ENCODE data around the gene ZNF135. TPM values are rescaled to one million over a fixed set of nuclear protein-coding genes. Genes with fewer than 3 reads are reported as not detected.

Gene ZNF135
- total and polyA plus RNA-seq, 2 of the 13 experiments (the other 11 are each of a cell fraction or from before 2014, with no cell fraction given) = not detected

- TF ChIP-seq, protein P1, sequence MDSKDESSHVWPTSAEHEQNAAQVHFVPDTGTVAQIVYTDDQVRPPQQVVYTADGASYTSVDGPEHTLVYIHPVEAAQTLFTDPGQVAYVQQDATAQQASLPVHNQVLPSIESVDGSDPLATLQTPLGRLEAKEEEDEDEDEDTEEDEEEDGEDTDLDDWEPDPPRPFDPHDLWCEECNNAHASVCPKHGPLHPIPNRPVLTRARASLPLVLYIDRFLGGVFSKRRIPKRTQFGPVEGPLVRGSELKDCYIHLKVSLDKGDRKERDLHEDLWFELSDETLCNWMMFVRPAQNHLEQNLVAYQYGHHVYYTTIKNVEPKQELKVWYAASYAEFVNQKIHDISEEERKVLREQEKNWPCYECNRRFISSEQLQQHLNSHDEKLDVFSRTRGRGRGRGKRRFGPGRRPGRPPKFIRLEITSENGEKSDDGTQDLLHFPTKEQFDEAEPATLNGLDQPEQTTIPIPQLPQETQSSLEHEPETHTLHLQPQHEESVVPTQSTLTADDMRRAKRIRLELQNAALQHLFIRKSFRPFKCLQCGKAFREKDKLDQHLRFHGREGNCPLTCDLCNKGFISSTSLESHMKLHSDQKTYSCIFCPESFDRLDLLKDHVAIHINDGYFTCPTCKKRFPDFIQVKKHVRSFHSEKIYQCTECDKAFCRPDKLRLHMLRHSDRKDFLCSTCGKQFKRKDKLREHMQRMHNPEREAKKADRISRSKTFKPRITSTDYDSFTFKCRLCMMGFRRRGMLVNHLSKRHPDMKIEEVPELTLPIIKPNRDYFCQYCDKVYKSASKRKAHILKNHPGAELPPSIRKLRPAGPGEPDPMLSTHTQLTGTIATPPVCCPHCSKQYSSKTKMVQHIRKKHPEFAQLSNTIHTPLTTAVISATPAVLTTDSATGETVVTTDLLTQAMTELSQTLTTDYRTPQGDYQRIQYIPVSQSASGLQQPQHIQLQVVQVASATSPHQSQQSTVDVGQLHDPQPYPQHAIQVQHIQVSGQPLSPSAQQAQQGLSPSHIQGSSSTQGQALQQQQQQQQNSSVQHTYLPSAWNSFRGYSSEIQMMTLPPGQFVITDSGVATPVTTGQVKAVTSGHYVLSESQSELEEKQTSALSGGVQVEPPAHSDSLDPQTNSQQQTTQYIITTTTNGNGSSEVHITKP (CRISPR knock-in tag; IDR thresholded peaks at IDR 0.05; ENCODE audit: low read depth) = no peak
- TF ChIP-seq, protein P2, sequence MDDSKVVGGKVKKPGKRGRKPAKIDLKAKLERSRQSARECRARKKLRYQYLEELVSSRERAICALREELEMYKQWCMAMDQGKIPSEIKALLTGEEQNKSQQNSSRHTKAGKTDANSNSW (CRISPR knock-in tag; IDR thresholded peaks at IDR 0.05; ENCODE audit: borderline replicate concordance) = no peak
- TF ChIP-seq, protein P3, sequence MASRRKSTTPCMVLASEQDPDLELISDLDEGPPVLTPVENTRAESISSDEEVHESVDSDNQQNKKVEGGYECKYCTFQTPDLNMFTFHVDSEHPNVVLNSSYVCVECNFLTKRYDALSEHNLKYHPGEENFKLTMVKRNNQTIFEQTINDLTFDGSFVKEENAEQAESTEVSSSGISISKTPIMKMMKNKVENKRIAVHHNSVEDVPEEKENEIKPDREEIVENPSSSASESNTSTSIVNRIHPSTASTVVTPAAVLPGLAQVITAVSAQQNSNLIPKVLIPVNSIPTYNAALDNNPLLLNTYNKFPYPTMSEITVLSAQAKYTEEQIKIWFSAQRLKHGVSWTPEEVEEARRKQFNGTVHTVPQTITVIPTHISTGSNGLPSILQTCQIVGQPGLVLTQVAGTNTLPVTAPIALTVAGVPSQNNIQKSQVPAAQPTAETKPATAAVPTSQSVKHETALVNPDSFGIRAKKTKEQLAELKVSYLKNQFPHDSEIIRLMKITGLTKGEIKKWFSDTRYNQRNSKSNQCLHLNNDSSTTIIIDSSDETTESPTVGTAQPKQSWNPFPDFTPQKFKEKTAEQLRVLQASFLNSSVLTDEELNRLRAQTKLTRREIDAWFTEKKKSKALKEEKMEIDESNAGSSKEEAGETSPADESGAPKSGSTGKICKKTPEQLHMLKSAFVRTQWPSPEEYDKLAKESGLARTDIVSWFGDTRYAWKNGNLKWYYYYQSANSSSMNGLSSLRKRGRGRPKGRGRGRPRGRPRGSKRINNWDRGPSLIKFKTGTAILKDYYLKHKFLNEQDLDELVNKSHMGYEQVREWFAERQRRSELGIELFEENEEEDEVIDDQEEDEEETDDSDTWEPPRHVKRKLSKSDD (CRISPR knock-in tag; IDR thresholded peaks at IDR 0.05; ENCODE audit: low read depth) = no peak
- TF ChIP-seq GATAD2A (CRISPR knock-in tag; IDR thresholded peaks at IDR 0.05) = peak; percentile 52
- no peak for TF ChIP-seq NCOR1 (IDR thresholded peaks at IDR 0.05; ENCODE audit: borderline replicate concordance, low read length)
- TF ChIP-seq, protein P4, sequence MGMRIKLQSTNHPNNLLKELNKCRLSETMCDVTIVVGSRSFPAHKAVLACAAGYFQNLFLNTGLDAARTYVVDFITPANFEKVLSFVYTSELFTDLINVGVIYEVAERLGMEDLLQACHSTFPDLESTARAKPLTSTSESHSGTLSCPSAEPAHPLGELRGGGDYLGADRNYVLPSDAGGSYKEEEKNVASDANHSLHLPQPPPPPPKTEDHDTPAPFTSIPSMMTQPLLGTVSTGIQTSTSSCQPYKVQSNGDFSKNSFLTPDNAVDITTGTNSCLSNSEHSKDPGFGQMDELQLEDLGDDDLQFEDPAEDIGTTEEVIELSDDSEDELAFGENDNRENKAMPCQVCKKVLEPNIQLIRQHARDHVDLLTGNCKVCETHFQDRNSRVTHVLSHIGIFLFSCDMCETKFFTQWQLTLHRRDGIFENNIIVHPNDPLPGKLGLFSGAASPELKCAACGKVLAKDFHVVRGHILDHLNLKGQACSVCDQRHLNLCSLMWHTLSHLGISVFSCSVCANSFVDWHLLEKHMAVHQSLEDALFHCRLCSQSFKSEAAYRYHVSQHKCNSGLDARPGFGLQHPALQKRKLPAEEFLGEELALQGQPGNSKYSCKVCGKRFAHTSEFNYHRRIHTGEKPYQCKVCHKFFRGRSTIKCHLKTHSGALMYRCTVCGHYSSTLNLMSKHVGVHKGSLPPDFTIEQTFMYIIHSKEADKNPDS (CRISPR knock-in tag; IDR thresholded peaks at IDR 0.05) = no peak
- TF ChIP-seq, protein P5, sequence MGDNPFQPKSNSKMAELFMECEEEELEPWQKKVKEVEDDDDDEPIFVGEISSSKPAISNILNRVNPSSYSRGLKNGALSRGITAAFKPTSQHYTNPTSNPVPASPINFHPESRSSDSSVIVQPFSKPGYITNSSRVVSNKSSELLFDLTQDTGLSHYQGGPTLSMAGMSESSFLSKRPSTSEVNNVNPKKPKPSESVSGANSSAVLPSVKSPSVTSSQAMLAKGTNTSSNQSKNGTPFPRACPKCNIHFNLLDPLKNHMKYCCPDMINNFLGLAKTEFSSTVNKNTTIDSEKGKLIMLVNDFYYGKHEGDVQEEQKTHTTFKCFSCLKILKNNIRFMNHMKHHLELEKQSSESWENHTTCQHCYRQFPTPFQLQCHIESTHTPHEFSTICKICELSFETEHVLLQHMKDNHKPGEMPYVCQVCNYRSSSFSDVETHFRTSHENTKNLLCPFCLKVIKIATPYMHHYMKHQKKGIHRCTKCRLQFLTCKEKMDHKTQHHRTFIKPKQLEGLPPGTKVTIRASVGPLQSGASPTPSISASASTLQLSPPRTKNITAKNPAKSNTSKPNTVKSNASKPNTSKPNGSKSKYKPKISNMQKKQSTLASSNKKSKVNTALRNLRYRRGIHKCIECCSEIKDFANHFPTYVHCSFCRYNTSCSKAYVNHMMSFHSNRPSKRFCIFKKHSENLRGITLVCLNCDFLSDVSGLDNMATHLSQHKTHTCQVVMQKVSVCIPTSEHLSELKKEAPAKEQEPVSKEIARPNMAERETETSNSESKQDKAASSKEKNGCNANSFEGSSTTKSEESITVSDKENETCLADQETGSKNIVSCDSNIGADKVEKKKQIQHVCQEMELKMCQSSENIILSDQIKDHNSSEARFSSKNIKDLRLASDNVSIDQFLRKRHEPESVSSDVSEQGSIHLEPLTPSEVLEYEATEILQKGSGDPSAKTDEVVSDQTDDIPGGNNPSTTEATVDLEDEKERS (CRISPR knock-in tag; IDR thresholded peaks at IDR 0.05) = peak; percentile 32; the same call in 1 of the 2 replicates
- no peak for TF ChIP-seq KLF12 (CRISPR knock-in tag; IDR thresholded peaks at IDR 0.05; ENCODE audit: borderline replicate concordance)
- no peak; the same call in 1 of the 2 replicates for TF ChIP-seq FOXO1 (CRISPR knock-in tag; IDR thresholded peaks at IDR 0.05)
- TF ChIP-seq TBL1XR1 (IDR thresholded peaks at IDR 0.05; ENCODE audit: borderline replicate concordance, low read length, partially characterized antibody) = no peak
- TF ChIP-seq SATB2 (CRISPR knock-in tag; IDR thresholded peaks at IDR 0.05) = no peak
- TF ChIP-seq ADNP (CRISPR knock-in tag; IDR thresholded peaks at IDR 0.05) = no peak
Observed at GRCh38 chr19:58038688-58039204, 20.3 kb upstream of the ZNF135 start (continued).

Data from HepG2 (cell line).